Neutrophil (primary cell): ENCODE results near the gene B3GNT8.
A peak's percentile ranks its signal among the peaks of the same experiment; 100 is the strongest.
"Not testable (repeated sequence)": the region's sequence is repeated elsewhere in the genome, so short reads cannot be mapped to it uniquely, and the experiment has no call there.

Source experiments
- H3K27ac ChIP-seq: fragments of 200-600 bp; sonication (generic); 2 replicates; pipeline ENCODE4 v1.5.1; 2016; ENCODE audit warnings: mild to moderate bottlenecking, moderate library complexity
- H3K27me3 ChIP-seq: fragments of 200-600 bp; sonication (generic); 2 replicates; pipeline ENCODE4 v1.6.0; 2016; ENCODE audit warnings: mild to moderate bottlenecking
- H3K36me3 ChIP-seq: fragments of 200-600 bp; sonication (generic); 2 replicates; pipeline ENCODE4 v1.5.1; 2017
- H3K4me1 ChIP-seq, 2 experiments: fragments of 200-600 bp in 1 of 2; sonication (generic) in 1 of 2; 1 replicate in 1 of 2; 2 replicates in 1 of 2; pipeline versions ENCODE4 v1.5.1 to v1.6.1; 2013 to 2016; ENCODE audit warnings: low read depth in 1 of 2, low read length in 1 of 2, mild to moderate bottlenecking in 1 of 2, moderate library complexity in 1 of 2; ENCODE audit not compliant: control insufficient read depth in 1 of 2, insufficient read depth in 1 of 2
- H3K4me3 ChIP-seq, 2 experiments: fragments of 200-600 bp in 1 of 2; sonication (generic) in 1 of 2; 1 replicate in 1 of 2; 2 replicates in 1 of 2; pipeline ENCODE4 v1.5.1; 2013 to 2016; ENCODE audit warnings: low read depth in 1 of 2, low read length in 1 of 2, mild to moderate bottlenecking in 1 of 2, moderate library complexity in 1 of 2
- H3K9me3 ChIP-seq: fragments of 200-600 bp; sonication (generic); 2 replicates; pipeline ENCODE4 v1.5.1; 2016
- TF ChIP-seq, protein P1 (sequence below): fragments of 200-600 bp; sonication (generic); IDR thresholded peaks from 2 replicates; pipeline ENCODE4 v1.5.1; 2016; ENCODE audit warnings: antibody characterized with exemption

Gene B3GNT8

DNA sequence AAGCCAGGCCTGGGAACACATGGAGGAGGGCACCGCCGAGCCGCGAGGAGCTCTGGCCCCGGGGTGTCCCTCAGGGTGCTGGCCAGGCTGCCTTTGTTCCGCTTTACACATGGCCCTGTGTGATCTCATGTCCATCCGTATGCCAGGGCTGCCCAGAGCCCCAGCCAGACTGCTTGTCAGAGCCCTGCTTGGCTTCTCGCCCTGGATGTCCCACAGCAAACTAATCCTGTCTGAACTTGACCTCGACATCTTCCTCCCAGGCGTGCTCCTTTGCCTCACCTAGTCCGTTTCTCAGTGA, 15.3 kb downstream of the B3GNT8 start:
- TF ChIP-seq, protein P1, sequence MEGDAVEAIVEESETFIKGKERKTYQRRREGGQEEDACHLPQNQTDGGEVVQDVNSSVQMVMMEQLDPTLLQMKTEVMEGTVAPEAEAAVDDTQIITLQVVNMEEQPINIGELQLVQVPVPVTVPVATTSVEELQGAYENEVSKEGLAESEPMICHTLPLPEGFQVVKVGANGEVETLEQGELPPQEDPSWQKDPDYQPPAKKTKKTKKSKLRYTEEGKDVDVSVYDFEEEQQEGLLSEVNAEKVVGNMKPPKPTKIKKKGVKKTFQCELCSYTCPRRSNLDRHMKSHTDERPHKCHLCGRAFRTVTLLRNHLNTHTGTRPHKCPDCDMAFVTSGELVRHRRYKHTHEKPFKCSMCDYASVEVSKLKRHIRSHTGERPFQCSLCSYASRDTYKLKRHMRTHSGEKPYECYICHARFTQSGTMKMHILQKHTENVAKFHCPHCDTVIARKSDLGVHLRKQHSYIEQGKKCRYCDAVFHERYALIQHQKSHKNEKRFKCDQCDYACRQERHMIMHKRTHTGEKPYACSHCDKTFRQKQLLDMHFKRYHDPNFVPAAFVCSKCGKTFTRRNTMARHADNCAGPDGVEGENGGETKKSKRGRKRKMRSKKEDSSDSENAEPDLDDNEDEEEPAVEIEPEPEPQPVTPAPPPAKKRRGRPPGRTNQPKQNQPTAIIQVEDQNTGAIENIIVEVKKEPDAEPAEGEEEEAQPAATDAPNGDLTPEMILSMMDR = no peak
- H3K27me3 ChIP-seq = no peaks in the 10 kb centered on the region
- no peaks in the 10 kb centered on the region for H3K36me3 ChIP-seq
- H3K4me1 ChIP-seq = peaks cover 97 to 99% of the 10 kb centered on the region in 2 experiments
- H3K4me3 ChIP-seq = no peak overlapping the region
- H3K27ac ChIP-seq = peak overlapping the region; percentile 94
- H3K9me3 ChIP-seq = no peaks in the 10 kb centered on the region

DNA sequence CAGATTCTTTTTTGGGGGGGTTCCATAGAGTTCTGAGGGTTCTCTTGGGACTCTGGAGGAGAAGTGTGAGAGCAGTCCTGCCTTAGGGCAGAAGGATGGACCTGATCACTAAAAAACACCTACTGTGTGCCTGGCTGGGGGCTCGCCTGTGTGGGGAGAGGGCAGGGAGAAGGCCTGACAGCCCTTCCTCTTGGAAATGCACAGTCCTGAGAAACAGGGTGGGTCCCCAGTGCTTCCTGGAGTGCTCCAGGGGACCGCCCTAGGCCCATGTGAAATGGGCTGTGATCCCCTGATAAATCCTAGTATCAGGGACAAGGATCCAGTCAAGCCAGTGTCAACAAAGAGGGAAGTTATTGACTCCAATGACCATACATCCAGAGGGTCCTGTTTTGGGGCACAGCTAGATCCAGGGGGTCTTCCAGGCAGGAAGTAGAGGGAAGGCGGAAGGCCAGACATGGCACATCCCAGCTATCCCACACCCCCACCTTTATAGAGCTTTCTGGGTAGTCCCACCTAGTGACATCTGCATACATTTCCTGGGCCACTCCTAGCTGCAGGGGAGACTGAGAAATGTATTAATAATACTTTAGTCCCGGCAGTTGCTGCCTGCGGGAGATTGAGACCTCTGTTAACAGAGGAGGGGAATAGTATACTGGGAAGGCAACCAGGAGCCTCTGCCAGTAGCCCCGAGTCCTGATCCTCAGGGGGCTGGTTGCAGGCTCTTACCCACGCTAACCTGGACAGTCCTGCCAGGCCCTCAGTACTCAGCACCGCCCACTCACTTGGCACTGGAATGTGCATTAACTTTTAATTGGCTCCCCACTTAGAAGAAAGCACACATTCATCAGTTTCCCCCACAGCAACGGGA, 15.8 kb downstream of the B3GNT8 start:
- H3K27me3 ChIP-seq = no peaks in the 10 kb centered on the region
- no peaks in the 10 kb centered on the region for H3K36me3 ChIP-seq
- peaks cover 97 to 99% of the 10 kb centered on the region in 2 experiments for H3K4me1 ChIP-seq
- TF ChIP-seq, protein P1 = no peak
- no peaks in the 10 kb centered on the region for H3K9me3 ChIP-seq
- peak overlapping the region; percentile 94 for H3K27ac ChIP-seq
- H3K4me3 ChIP-seq = peak overlapping the region in 1 of 2 experiments; percentile 13

DNA sequence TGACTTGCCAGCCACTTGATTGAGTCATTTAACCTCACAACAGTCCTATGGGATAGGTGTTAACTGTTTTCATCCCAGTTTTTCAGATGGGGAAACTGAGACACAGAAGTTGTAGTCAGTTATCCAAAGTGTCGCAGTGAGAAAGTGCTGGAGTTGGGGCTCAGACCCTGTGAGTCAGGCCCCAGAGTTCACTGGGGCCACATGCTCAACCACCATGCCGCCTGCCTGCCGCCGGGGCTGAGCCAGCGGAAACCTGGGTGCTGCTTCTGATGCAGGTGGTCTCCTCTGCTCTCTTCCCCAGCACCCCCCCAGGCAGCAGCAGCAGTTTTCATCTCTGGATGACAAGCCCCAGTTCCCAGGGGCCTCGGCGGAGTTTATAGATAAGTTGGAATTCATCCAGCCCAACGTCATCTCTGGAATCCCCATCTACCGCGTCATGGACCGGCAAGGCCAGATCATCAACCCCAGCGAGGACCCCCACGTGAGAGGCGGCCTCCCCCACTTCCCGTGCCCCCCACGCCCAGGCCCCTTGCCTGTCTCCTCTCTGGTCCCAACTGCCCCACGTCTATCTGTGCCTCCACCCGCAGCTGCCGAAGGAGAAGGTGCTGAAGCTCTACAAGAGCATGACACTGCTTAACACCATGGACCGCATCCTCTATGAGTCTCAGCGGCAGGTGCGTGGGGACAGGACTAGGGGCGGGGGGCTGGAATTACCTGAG, 16.7 kb downstream of the B3GNT8 start:
- TF ChIP-seq, protein P1 = no peak
- Histone ChIP-seq H3K27ac (peak overlapping the region; percentile 94), H3K4me1 (peaks cover 97 to 99% of the 10 kb centered on the region in 2 experiments), H3K36me3 (no peaks in the 10 kb centered on the region), H3K9me3 (no peaks in the 10 kb centered on the region), H3K27me3 (no peaks in the 10 kb centered on the region), H3K4me3 (peak overlapping the region; percentile 13 to 31)

DNA sequence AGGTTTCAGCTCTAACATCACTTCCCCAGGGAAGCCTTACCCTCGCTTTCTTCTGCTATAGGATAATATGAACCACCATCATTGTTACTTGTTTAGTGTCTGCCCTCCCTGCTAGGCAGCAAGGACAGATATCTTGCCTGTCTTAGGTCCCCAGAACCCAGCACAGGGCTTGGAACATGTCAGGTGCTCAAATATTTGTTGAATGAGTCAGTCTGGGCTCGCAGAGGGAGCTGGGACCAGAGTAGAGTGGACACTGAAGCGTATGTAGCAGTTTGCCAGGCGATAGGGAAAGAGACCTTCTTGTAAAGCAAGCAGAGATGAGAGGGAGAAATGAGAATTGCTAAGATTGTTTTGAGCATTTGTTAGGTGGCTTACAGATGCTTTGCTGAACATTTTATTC, 17.9 kb downstream of the B3GNT8 start:
- Histone ChIP-seq H3K27ac (peak overlapping the region; percentile 94), H3K27me3 (no peaks in the 10 kb centered on the region), H3K36me3 (no peaks in the 10 kb centered on the region), H3K9me3 (no peaks in the 10 kb centered on the region), H3K4me3 (peak overlapping the region in 1 of 2 experiments; percentile 13), H3K4me1 (peaks cover 85 to 87% of the 10 kb centered on the region in 2 experiments)
- TF ChIP-seq, protein P1 = no peak

DNA sequence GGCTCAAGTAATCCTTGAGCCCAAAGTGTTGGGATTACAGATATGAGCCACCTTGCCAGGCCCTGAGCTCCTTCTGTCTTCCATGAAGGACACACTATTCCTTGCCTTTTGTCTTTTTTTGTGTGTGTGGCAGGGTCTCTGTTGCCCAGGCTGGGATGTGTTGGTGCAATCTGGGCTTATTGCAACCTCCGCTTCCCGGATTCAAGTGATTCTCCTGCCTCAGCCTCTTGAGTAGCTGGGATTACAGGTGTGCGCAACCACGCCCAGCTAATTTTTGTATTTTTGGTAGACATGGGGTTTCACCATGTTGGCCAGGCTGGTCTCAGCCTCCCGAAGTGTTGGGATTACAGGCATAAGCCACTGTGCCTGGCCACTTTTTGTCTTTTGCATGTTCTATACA, 18.3 kb downstream of the B3GNT8 start:
- Histone ChIP-seq H3K4me3 (peak overlapping the region in 1 of 2 experiments; percentile 13), H3K27ac (peak overlapping the region; percentile 94), H3K4me1 (peaks cover 80 to 82% of the 10 kb centered on the region in 2 experiments)
- H3K9me3 ChIP-seq, H3K36me3 ChIP-seq, H3K27me3 ChIP-seq: not testable (repeated sequence)

DNA sequence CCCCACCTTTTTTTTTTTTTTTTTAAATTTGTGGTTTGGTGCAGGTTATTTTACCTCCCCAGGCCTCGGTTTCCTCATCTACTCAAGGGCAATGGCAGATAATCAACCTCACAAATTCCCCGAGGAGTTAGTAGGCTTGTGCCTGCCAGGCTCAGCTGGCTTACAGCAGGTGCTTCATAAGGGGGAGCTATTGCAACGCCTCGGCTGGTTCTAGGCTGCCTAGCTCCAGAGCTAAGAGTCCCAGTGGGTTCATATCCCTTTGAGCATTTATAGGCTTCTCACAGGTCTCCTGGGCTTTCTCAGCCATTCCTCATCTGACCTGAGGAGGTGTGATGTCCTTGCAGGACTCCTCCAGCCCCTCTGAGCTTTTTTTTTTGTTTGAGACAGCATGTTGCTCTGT, 18.9 kb downstream of the B3GNT8 start:
- Histone ChIP-seq H3K36me3 (no peaks in the 10 kb centered on the region), H3K4me3 (no peak overlapping the region), H3K27me3 (no peaks in the 10 kb centered on the region), H3K4me1 (peaks cover 75 to 76% of the 10 kb centered on the region in 2 experiments), H3K9me3 (no peaks in the 10 kb centered on the region), H3K27ac (peak overlapping the region; percentile 94)
- TF ChIP-seq, protein P1 = no peak
